ENCODE results near the gene CKAP5.

CKAP5 gene

DNA sequence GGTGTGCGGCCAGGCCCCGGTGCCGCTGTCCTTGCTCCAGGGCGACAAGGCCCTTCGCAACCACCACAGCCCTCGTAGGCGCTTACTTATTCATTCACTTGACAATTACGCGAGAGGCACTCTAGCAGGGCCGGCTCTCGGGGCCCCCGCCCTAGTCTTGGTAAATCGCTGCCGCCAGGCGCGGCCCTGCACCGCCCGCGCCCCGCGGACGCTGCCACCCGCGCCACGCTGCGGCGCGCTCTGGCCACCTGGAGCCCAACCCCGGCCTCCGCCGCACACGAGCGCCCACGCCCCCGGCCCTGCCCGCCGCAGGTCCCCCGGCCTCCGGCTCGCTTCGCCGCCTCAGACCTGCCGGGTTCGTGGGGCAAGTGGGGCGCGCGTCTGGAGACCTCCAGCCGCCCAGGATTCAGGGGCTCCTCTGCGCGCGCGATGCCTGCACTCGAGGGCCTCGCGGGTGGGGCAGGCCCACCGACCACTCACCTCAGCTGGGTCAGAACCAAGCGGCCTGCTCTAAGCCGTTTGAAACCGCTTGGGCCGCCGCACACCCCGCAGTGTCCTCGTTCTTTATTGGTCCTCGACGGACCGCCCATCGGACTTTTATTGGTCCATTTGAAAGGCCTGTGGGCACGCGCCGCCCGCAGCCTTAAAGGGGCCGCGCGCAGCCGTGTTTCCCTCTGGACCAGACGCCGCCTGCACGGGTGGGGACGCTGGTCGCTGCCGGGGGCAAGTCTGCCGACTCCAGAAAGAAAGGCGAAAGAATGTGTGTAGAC lies at the start of gene CKAP5:
Gene CKAP5, minus strand, starts transcription at position 541 of the 770 bp plus-strand sequence. CDS start 25,049 bp downstream, outside the sequence.
- DNase-seq, result peak; percentile 32 to 95 (median 86)

- peak in 34 of 56 donors; percentile 6 to 75 (median 36) for DNase-seq
Measured at GRCh38 chr11:46895821-46896220, 49.7 kb upstream of the CKAP5 start.

GRCh38 chr11:46894961-46895360 lies 48.9 kb upstream of the CKAP5 start:
- DNase-seq, result peak in 1 of 56 donors; percentile 23

DNA sequence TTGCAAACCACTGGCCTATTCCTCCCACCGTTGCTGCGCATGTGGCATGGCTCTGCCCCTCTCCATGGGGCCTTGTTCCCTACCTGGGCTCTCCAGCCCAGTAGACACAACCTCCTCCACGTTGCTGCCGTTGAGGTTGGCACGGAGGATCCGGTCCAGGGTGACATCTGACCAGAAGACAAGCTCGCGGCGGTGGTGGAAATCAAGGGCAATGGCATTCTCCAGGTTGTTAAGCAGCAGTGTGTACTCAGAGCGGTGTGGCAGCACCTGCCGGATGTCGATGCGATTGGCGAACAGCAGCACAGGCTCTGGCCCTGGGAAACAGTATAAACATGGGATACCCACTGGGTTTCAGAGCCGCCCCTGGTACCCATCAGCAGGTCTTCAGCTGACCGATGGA lies 48.4 kb upstream of the CKAP5 start:
- DNase-seq, result no peak

GRCh38 chr11:46892838-46893237 lies 46.8 kb upstream of the CKAP5 start:
- no peak for DNase-seq

GRCh38 chr11:46892109-46892508 lies 46.0 kb upstream of the CKAP5 start:
- no peak for DNase-seq

DNA sequence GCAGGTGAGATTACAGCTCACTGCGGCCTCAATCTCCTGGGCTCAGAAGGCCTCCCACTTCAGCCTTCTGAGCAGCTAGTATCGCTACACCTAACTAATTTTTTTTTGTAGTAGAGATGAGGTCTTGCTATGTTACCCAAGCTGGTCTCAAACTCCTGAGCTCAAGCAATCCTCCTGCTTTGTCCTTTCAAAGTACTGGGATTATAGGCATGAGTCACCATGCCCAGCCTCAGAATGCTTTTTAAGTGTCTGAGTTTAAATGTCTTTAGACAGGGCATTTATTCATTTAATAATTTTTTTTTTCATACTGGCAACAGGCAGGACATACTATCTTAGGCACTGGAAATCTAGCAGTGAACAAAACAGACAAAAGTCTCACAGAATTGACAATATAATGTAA lies 44.6 kb upstream of the CKAP5 start:
- no peak for DNase-seq

DNA sequence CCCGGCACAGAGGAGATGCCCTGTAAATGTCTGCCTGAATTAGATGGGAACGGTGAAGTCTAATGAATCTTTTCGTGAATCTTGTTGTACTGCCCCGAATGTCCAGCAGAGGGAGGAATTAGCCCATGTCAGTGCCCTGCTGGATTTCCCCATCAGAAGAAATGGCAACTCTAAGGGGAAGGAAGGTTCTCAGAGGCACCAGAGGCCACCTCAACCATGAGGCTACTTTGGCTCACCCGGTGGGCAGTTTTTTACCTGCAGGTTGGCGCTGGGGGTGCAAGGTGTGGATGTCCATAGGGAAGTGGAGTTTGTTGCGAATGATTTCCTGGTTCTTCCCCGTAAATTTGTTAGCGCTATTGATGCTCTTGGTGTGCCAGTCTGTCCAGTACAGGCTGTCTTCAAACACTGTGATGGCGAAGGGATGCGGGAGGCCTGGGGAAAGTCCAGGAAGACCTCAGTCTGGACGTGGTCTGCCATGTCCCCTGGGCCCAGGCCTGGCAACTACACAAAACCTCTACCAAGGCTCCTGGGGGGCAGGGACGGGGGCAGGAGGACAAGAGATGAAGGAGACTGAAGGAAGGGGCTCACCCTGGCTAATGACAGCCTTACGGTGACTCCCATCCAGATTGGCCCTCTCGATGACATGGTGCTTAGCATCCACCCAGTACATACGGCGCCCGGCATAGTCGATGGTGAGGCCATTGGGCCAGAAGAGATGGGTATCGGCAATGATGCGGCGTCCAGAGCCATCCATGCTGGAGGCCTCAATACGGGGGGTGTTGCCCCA lies 43.8 kb upstream of the CKAP5 start:
- DNase-seq, result peak in 46 of 56 donors; percentile 11 to 89 (median 54)

DNA sequence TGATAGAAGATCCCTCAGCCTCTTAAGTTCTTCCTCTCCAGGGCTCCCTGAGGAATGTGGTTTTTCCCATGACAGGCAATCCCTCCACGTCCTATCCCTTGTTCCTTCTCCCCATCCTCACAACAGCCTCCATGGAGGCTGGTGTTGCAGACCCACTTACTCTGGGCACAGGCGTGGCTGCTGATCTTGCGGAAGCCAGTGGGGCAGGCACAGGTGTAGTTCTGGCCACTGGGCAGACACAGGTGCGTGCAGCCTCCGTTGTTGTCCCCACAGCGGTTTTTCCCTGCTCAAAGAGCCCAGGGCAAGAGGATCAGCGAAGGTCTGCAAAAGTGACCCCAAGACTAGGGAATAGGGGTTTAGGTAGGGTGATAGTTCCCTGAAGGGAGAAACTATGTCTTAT lies 43.2 kb upstream of the CKAP5 start:
- DNase-seq, result no peak

- DNase-seq, result no peak
Measured at GRCh38 chr11:46888636-46889035, 42.6 kb upstream of the CKAP5 start.

- no peak for DNase-seq
Measured at GRCh38 chr11:46886211-46886610, 40.1 kb upstream of the CKAP5 start.

DNA sequence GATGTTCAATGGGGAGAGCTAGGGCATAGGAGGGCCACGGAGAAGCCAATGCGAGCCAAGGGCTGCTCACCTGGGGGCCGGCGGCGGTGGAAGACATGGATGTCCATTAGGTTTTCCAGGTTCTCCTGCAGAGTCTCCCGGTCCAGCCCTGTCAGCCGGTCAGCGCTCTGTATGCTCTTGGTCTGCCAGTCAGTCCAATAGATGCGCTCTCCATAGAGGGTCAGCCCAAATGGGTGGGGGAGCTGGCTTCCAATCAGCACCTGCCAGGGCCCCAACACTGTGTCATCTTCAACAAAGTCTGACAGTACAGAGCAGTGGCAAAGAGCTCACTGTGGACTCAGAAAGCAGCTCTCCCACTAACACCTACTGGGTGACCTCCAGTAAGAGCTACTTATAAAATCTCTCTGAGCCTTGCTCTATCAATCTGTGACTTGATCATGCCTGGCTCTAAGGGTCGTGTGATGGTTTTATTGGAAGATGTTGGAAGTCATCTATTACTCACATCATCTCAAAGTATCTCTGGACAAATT lies 33.0 kb upstream of the CKAP5 start:
- no peak for DNase-seq

- DNase-seq, result no peak
Measured at GRCh38 chr11:46877580-46877979, 31.5 kb upstream of the CKAP5 start.

GRCh38 chr11:46876471-46876870 lies 30.4 kb upstream of the CKAP5 start:
- DNase-seq, result no peak

- no peak for DNase-seq
Measured at GRCh38 chr11:46874586-46874985, 28.5 kb upstream of the CKAP5 start.

- DNase-seq, result no peak
Measured at GRCh38 chr11:46868912-46869311, 22.8 kb upstream of the CKAP5 start.

DNA sequence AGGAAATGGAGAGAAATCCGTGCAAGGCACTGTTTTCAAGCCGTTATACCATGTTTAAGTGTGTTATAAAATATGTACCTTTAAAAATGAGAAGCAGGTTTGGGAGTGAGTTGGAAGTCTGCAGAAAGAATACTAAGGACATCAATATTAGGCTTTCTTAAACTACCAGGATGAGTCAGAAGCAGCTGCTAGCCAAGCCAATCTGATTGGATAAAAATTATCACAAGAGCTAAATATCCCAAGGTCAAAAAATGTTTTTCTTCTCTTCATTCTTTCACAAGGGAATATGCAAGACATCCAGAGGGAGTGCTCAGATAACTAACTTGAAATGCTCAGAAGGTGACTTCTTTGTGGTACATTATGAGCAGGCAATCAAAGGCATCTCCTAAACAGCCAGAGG lies 19.3 kb upstream of the CKAP5 start:
- no peak for DNase-seq

GRCh38 chr11:46860218-46860617 lies 14.1 kb upstream of the CKAP5 start:
- no peak for DNase-seq

GRCh38 chr11:46858920-46859546 lies 13.0 kb upstream of the CKAP5 start:
- DNase-seq, result no peak

GRCh38 chr11:46857666-46858065 lies 11.6 kb upstream of the CKAP5 start:
- no peak for DNase-seq

GRCh38 chr11:46856605-46857343 lies 10.7 kb upstream of the CKAP5 start:
- DNase-seq, result peak in 5 of 56 donors; percentile 4 to 15 (median 6)
